Epithelial cell of proximal tubule (primary cell): Measurements from ENCODE around the gene ERICH6B. TPM values are rescaled to one million over a fixed set of nuclear protein-coding genes. Genes with fewer than 3 reads are reported as not detected.

ENCODE experiments used
- DNase-seq: peaks from one replicate; pipeline ENCODE4 v3.0.0-alpha.2; 2011; ENCODE audit warnings: low read depth
- H3K4me3 ChIP-seq: 2 replicates; pipeline ENCODE4 v1.5.1; 2011; ENCODE audit warnings: low read depth, mild to moderate bottlenecking, low read length
- total RNA-seq: library from RNA; depleted of rRNA; stranded (reverse); fragments of >200 nt; gene quantifications from 2 replicates; pipeline ENCODE4 v1.2.3, GENCODE V29; 2015
- TF ChIP-seq, protein P1 (sequence below): conservative IDR thresholded peaks from 2 replicates; pipeline ENCODE4 v1.5.1; 2012; ENCODE audit warnings: low read depth, mild to moderate bottlenecking, low read length

The ERICH6B gene
- total RNA-seq, 1 donor from 2014 or later: not detected

DNA sequence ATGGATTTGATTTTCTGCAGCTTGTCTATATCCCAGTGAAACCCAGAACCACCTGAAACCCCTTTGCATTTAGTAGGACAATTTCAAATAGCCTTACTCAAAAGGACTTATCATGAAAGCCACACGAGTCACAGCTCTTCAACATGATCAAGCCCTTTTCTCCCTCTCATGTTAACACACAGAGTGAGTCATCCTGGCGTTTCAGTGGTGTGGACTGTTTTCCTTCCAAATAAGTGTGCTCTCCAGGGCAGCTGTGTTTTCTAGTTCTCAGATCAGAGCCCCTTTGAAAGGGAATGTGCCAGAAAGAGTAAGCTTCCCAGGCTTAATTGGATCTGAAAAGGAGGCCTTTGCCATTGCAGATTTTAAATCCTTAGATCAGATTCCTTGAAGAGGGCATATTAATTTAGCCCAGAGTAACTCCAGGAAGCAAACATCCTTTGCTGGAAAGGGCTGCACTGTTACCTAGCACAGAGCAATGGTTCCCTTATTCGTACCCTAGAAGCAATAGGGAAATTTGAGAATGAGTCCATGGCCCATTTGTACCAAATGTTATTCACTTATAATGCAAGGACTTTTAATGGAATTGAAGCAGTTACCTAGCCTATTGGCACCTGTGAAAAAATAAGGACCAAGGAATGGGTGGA, 51.3 kb downstream of the ERICH6B start:
- H3K4me3 ChIP-seq: no peak overlapping the region
- TF ChIP-seq, protein P1, sequence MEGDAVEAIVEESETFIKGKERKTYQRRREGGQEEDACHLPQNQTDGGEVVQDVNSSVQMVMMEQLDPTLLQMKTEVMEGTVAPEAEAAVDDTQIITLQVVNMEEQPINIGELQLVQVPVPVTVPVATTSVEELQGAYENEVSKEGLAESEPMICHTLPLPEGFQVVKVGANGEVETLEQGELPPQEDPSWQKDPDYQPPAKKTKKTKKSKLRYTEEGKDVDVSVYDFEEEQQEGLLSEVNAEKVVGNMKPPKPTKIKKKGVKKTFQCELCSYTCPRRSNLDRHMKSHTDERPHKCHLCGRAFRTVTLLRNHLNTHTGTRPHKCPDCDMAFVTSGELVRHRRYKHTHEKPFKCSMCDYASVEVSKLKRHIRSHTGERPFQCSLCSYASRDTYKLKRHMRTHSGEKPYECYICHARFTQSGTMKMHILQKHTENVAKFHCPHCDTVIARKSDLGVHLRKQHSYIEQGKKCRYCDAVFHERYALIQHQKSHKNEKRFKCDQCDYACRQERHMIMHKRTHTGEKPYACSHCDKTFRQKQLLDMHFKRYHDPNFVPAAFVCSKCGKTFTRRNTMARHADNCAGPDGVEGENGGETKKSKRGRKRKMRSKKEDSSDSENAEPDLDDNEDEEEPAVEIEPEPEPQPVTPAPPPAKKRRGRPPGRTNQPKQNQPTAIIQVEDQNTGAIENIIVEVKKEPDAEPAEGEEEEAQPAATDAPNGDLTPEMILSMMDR: no peak
- peak; percentile 37 for DNase-seq

DNA sequence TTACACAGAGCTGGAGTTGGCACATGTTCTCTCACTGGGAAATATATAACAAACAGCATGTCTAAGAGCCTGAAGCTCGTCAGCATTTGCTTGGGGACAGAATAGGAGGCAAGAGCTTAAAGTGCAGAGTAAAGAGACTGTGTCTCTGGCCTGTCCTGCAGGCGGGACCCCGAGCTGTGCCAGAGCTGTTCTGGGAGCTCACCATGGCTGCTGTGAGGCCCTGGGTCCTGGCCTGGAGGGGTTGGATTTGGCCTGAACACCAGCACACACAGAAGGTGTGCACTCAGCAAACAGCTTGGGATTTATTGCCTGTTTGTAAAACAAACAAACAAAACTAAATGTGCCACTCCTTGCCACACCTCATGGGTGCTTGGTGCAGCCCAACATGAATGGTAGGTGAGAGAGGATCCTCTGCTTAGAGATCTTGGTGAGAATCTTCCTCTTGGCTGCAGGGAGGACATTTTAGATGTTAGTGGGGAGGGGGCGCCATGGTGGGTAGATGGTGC, 60.9 kb downstream of the ERICH6B start:
- DNase-seq: no peak
- no peak overlapping the region for H3K4me3 ChIP-seq
- TF ChIP-seq, protein P1: no peak

DNA sequence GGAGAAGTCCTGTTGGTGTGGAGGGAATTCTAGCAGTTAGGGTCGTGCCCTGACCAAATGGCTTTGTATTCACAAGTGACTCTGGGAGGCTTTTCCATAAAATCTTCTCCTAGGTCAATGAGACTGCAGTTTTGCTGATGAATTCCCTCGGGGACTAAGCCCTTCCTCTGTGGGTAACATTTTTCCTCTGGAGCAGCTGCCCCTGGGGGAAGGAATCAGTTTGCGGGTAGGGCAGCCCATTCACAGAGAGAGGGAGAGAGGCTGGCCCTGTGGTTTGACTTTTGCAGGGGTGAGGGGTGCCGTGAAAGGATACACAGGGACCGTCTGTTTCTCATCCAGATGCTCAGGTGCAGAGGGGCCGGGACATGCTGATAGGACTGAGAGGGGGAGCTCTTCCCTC, 67.3 kb downstream of the ERICH6B start:
- DNase-seq: no peak
- TF ChIP-seq, protein P1: no peak
- no peak overlapping the region for H3K4me3 ChIP-seq

DNA sequence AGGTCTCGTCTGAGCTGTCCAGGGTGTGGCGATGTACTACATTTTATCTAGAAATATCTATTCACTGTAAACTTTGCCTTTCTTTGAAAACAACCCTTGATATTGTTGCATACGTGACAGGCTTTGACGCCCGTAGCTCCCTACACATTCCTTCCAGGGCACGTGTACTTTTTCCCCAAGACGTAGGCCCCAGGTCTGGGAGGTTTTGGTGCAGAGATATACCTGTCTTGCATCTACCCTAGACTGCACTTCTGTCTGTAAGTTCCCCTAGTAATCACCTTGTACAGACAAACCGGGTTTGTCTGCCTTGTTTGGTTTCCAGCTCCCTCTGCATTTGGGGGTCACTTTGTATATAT, 69.2 kb downstream of the ERICH6B start:
- TF ChIP-seq, protein P1: no peak
- H3K4me3 ChIP-seq: no peak overlapping the region
- DNase-seq: no peak

DNA sequence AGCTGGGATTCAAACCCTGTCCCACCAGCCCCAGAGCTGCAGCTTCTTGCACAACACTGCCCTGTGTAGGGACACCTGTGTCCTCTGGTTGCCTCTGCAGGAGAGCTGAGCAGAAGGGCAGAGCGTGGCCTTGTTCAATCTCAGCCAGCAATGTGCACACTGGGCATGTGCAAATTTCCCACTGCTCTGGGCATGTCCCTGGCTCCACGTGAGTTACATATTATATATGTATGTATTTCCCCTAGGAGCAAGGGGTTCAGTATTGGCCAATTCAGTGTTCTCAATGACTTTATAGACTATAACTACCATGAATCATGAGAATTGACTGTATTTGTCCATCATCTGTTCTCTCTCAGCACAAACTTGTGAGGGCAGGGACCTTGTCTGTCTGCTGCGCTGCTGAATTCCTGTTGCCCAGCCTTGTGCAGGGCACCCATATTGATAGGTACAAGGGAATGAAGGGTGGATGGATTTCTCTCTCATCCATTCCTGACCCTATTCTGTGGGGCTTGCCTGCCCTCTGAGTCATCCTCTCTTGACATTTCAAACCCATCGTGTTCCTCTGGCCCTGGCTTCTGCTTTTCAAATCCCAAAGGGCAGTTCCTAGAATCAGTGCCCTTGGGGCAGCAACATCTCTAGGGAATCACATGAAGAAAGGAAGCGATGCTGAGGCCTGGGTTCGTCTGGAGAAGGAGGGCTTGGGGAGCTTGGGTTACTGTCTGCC, 69.7 kb downstream of the ERICH6B start:
- TF ChIP-seq, protein P1: no peak
- DNase-seq: no peak
- H3K4me3 ChIP-seq: no peak overlapping the region

DNA sequence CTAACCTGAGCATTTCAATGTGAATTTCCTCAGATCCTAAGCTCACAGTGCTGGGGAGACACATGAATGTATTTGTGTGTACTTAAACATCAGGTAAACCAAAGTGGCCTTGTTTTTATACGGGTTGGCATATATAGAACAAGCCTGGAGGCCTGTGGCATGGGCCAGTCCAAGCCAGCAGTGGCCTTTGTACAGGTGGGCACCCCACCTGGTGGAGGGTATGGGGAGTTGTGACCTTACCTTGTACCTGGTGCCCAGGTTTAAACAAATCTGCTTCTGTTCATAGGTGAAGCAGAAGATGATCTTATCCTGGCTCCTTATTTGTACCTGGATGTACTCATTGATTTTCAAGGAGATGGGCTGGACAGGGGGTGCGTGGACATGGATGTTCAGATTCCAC, 71.0 kb downstream of the ERICH6B start:
- H3K4me3 ChIP-seq: no peak overlapping the region
- no peak for DNase-seq
- TF ChIP-seq, protein P1: no peak
